Naive thymus-derived CD4-positive, alpha-beta T cell (primary cell): Measurements from ENCODE around the gene TMEM212. TPM values are rescaled to one million over a fixed set of nuclear protein-coding genes. Genes with fewer than 3 reads are reported as not detected.

Experiments used
- ATAC-seq: fragments of 150-1000 bp; cut with Tn5 transposase; 2 replicates; pipeline ENCODE4 v1.10.0; 2021; ENCODE audit warnings: mild to moderate bottlenecking, moderate library complexity
- CTCF ChIA-PET: fragments of 350-600 bp; sonication (Branson Sonifier 250); formaldehyde crosslinking; loops from one replicate; lab custom pipeline; 2021; ENCODE audit warnings: antibody characterized with exemption; lab: Charles Lee
- POLR2A ChIA-PET: fragments of 350-600 bp; sonication (Branson Sonifier 250); formaldehyde crosslinking; loops from one replicate; lab custom pipeline; 2021; ENCODE audit warnings: antibody characterized with exemption, inconsistent platforms; lab: Charles Lee
- DNase-seq, 9 donors: peaks; one replicate each; pipeline versions ENCODE4 v3.0.0 to v3.0.0-alpha.2; 2020 to 2022; ENCODE audit warnings: mixed read lengths in 1 of 9
- H3K27ac ChIP-seq: one replicate; pipeline ENCODE4 v1.7.0; 2013; ENCODE audit warnings: mild to moderate bottlenecking, low read depth, low read length, moderate library complexity
- H3K27me3 ChIP-seq, 2 donors: one replicate each; pipeline ENCODE4 v1.7.0; 2013; ENCODE audit warnings: low read length in 2 of 2, mild to moderate bottlenecking in 2 of 2, moderate library complexity in 2 of 2; ENCODE audit not compliant: control insufficient read depth in 2 of 2, insufficient read depth in 2 of 2
- H3K36me3 ChIP-seq, 3 experiments: 1 replicate in 2 of 3; 2 replicates in 1 of 3; pipeline ENCODE4 v1.7.0; 2013; ENCODE audit warnings: low read length in 3 of 3, mild to moderate bottlenecking in 3 of 3, moderate library complexity in 1 of 3; ENCODE audit not compliant: insufficient read depth in 3 of 3, control insufficient read depth in 2 of 3
- H3K4me1 ChIP-seq, 2 donors: one replicate each; pipeline ENCODE4 v1.7.0; 2013; ENCODE audit warnings: low read length in 2 of 2, mild to moderate bottlenecking in 2 of 2, moderate library complexity in 1 of 2; ENCODE audit not compliant: control insufficient read depth in 2 of 2, insufficient read depth in 2 of 2
- H3K4me3 ChIP-seq: 2 replicates; pipeline ENCODE4 v1.7.0; 2013; ENCODE audit warnings: mild to moderate bottlenecking, low read length
- H3K9me3 ChIP-seq, 3 experiments: 1 replicate in 2 of 3; 2 replicates in 1 of 3; pipeline ENCODE4 v1.7.0; 2013; ENCODE audit warnings: low read length in 3 of 3; ENCODE audit not compliant: control insufficient read depth in 2 of 3
- H3K27ac Mint-ChIP-seq, 9 donors: one replicate each; pipeline ENCODE4 v1.8.0; 2020 to 2022; ENCODE audit warnings: mixed read lengths in 9 of 9, mild to moderate bottlenecking in 8 of 9, moderate library complexity in 5 of 9, inconsistent platforms in 2 of 9
- H3K27me3 Mint-ChIP-seq, 5 donors: one replicate each; pipeline ENCODE4 v1.8.0; 2021 to 2022; ENCODE audit warnings: mixed read lengths in 5 of 5, mild to moderate bottlenecking in 1 of 5
- H3K36me3 Mint-ChIP-seq, 5 donors: one replicate each; pipeline ENCODE4 v1.8.0; 2020 to 2022; ENCODE audit warnings: mixed read lengths in 5 of 5, mild to moderate bottlenecking in 3 of 5, inconsistent platforms in 1 of 5
- H3K4me1 Mint-ChIP-seq, 7 donors: one replicate each; pipeline ENCODE4 v1.8.0; 2020 to 2022; ENCODE audit warnings: mixed read lengths in 7 of 7, mild to moderate bottlenecking in 3 of 7, inconsistent platforms in 1 of 7
- H3K4me3 Mint-ChIP-seq, 10 donors: one replicate each; pipeline ENCODE4 v1.8.0; 2020 to 2022; ENCODE audit warnings: mild to moderate bottlenecking in 10 of 10, mixed read lengths in 10 of 10, moderate library complexity in 6 of 10, inconsistent platforms in 2 of 10
- H3K9me3 Mint-ChIP-seq, 11 donors: one replicate each; pipeline ENCODE4 v1.8.0; 2020 to 2022; ENCODE audit warnings: mixed read lengths in 11 of 11, mild to moderate bottlenecking in 4 of 11, inconsistent platforms in 1 of 11, moderate library complexity in 1 of 11
- intact Hi-C, 2 donors: fragments of 100-400 bp; cut with micrococcal nuclease; formaldehyde crosslinking; loops; one replicate each; pipeline ENCODE4 v1.15.1; 2023
- polyA plus RNA-seq, 2 donors: library from polyadenylated mRNA; unstranded; fragments of 300-500 nt; fragmentation: Illumina TruSeq; gene quantifications; one replicate each; pipeline ENCODE4 v1.2.3, GENCODE V29; 2021
- total RNA-seq, 6 experiments: library from RNA in 5 of 6; stranded (reverse) in 5 of 6; gene quantifications; 1 replicate in 5 of 6; 2 replicates in 1 of 6; pipeline ENCODE4 v1.2.3 and lab custom pipeline; 2021 to 2026

The TMEM212 gene
- total and polyA plus RNA-seq, 7 experiments from 2014 or later: not detected

DNA sequence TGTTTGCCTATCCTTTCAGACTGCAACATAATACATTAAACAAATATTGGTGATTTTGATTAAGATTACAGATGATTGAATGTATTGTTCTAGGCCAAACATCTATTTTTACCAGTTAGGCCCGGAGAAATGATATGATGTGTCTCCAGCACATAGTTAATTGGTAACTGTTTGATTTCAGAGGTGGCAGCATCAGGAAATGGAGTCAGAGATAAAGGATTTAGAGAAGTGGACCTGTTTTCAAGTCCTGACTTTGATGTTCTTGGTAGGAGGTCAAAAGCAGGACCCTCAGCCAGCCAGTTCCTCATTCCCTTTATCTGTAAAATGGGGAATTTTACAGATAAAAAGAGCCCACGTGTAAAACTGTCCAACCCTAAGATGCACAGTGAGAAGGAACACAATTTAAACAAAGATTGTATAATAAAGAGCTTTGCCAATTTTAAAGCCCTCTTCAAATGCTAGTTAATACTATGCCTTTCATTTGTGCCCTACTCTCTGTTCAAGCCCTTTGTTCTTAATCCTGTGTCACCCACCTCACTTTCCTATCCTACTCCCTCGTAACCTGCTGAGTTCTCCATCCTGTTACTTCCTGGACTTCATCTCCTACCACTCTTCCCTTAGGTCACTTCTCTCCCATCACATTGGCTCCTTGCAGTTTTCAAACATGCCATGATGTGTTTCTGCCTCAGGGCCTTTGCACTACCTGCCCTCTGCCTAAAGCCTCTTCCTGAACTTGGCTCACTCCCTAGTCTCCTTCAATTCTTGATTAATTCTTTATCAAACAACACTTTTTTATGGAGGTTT, 2.5 kb downstream of the TMEM212 start:
- Histone ChIP-seq H3K4me3 (no peak overlapping the region), H3K27me3 (no peaks in the 10 kb centered on the region), H3K27ac (no peak overlapping the region), H3K36me3 (no peaks in the 10 kb centered on the region), H3K9me3 (no peaks in the 10 kb centered on the region), H3K4me1 (no peaks in the 10 kb centered on the region)
- POLR2A ChIA-PET: no interaction called here
- ATAC-seq (no peak), DNase-seq (no peak)
- Mint-ChIP-seq H3K4me1 (peaks cover 0 to 17% (median 5%) of the 10 kb centered on the region in 7 donors), H3K4me3 (no peak overlapping the region), H3K9me3 (peaks cover 0 to 10% (median 0%) of the 10 kb centered on the region in 11 donors), H3K27me3 (peaks cover 0 to 19% (median 5%) of the 10 kb centered on the region in 5 donors), H3K27ac (no peak overlapping the region), H3K36me3 (peaks cover 0 to 5% (median 0%) of the 10 kb centered on the region in 5 donors)
- intact Hi-C loops: no loop called here
- CTCF ChIA-PET: no interaction called here

DNA sequence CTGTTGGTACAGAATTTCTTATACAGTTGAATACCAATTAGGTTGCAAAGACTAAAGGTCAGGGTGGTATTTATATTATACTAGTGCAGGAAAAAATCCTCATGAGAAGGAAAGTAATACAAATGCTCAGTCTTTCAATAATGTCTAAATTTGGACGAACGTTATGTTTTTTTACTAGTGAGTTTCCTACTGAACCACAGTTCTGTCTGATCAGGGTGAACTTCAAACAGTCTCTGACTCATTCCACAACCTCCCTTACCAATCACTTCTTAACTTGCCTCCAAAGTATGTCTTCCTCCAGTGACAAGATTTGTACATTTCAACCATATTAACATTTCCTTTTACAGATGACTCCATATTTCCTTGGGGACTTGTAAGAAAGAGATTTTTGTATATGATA, 3.4 kb downstream of the TMEM212 start:
- Histone ChIP-seq H3K4me1 (no peaks in the 10 kb centered on the region), H3K4me3 (no peak overlapping the region), H3K9me3 (no peaks in the 10 kb centered on the region), H3K27me3 (no peaks in the 10 kb centered on the region), H3K36me3 (no peaks in the 10 kb centered on the region), H3K27ac (no peak overlapping the region)
- Mint-ChIP-seq H3K27me3 (peaks cover 0 to 13% (median 8%) of the 10 kb centered on the region in 5 donors), H3K9me3 (peaks cover 0 to 10% (median 0%) of the 10 kb centered on the region in 11 donors), H3K4me3 (peak overlapping the region in 1 of 10 donors; percentile 4), H3K27ac (no peak overlapping the region), H3K4me1 (peaks cover 0 to 17% (median 5%) of the 10 kb centered on the region in 7 donors), H3K36me3 (peaks cover 0 to 5% (median 0%) of the 10 kb centered on the region in 5 donors)
- CTCF ChIA-PET: no interaction called here
- intact Hi-C loops: no loop called here
- ATAC-seq (peak; percentile 42), DNase-seq (peak in 1 of 9 donors; percentile 2)
- POLR2A ChIA-PET: no interaction called here

DNA sequence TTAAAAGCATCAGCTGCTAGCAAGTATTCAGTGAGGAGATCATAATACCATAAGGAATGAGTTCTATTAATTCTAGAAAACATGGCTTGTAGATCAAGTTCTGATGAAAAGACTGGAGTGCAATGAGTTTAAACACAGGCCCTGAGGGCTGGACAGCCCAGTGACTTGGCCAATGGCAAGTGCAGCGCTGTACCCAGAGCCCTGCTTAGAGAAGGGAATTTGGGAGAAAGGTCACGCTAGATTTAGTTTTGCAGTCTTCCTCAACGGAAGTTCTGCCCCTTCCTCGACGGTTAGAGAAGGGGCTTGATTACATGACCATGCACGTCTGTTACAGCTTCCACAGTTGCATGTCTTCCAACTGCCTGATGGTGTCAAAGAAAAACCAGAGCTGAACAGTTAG, 4.0 kb downstream of the TMEM212 start:
- CTCF ChIA-PET: no interaction called here
- Mint-ChIP-seq H3K4me1 (peaks cover 0 to 17% (median 5%) of the 10 kb centered on the region in 7 donors), H3K4me3 (no peak overlapping the region), H3K27ac (no peak overlapping the region), H3K27me3 (peaks cover 0 to 10% (median 8%) of the 10 kb centered on the region in 5 donors), H3K36me3 (peaks cover 0 to 5% (median 0%) of the 10 kb centered on the region in 5 donors), H3K9me3 (peaks cover 0 to 10% (median 0%) of the 10 kb centered on the region in 11 donors)
- DNase-seq (no peak), ATAC-seq (no peak)
- H3K36me3 ChIP-seq: no peaks in the 10 kb centered on the region
- no peaks in the 10 kb centered on the region for H3K27me3 ChIP-seq
- intact Hi-C loops: no loop called here
- no peak overlapping the region for H3K4me3 ChIP-seq
- POLR2A ChIA-PET: no interaction called here
- H3K27ac ChIP-seq: no peak overlapping the region
- no peaks in the 10 kb centered on the region for H3K9me3 ChIP-seq
- no peaks in the 10 kb centered on the region for H3K4me1 ChIP-seq

DNA sequence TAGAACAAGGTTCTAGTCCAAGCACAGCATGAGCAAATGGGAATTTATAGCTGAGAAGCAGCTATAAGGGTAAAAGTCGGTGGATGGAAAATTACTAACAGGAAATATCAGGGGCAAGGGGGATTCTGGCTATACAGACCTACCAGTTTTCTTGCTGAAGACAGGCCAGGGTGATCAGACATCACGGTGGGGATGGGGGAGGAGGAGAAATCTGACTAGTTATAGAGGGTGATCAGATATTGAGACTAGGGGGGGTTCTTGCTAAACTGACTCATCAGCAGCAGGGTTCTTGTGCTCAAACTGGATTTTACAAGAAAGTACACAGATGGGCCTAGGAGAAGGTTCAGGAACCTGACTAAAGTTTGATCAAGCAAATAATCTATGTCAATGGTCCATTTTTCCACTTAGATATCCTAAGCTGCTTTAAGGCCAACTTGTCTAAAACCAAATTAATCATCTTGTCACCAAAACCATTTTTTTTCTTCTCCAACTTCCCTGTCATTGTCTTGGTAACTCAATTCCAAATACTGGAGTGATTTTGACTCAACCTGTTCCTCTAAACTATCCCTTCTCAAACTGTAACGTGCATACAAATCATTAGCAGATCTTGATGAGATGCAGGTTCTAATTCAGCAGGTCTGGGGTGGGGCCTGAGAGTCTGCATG, 4.6 kb downstream of the TMEM212 start:
- Mint-ChIP-seq H3K9me3 (peaks cover 0 to 10% (median under 1%) of the 10 kb centered on the region in 11 donors), H3K36me3 (peaks cover 0 to 5% (median 0%) of the 10 kb centered on the region in 5 donors), H3K4me1 (peaks cover 0 to 17% (median 5%) of the 10 kb centered on the region in 7 donors), H3K27ac (no peak overlapping the region), H3K27me3 (peaks cover 4 to 14% (median 10%) of the 10 kb centered on the region in 5 donors), H3K4me3 (no peak overlapping the region)
- Histone ChIP-seq H3K27me3 (no peaks in the 10 kb centered on the region), H3K4me3 (no peak overlapping the region), H3K27ac (no peak overlapping the region), H3K9me3 (no peaks in the 10 kb centered on the region), H3K36me3 (no peaks in the 10 kb centered on the region), H3K4me1 (no peaks in the 10 kb centered on the region)
- ChIA-PET CTCF (no interaction called here), POLR2A (no interaction called here)
- intact Hi-C loops: no loop called here
- DNase-seq: no peak
- ATAC-seq: no peak

DNA sequence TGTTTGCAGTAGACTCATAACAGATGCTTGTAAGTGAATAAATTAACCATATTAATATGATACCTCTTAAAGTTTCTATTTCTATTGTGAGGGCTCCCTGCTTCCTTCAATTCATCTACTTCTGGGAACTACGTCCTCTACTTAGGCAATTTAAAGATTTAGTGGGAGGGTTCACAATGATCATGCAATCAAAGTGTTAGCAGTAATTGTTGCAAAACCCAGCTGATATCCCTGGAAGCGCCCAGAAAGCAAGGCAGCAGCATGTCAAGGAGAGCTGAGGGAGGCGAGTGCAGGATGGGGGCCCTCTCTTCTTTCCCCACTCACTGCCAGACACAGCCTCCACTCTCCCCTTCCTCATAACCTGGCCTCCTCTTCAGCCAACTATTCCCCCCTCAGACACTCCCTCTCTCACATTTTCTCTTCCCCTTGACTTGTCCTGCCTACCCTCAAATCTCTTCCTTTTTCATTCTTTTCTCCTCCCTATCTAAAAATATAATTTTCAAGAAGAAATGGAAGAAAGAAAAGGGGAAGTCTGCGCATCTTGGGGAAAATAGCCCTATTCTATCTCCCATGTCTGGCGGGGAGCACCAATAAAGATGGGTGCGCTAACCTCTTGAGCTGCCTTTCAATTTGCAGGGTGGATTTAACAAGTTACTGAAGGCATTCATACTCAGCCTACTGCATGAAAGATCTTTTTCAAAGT, 6.6 kb downstream of the TMEM212 start:
- no peaks in the 10 kb centered on the region for H3K27me3 ChIP-seq
- Mint-ChIP-seq H3K27ac (no peak overlapping the region), H3K4me1 (peaks cover 0 to 17% (median 5%) of the 10 kb centered on the region in 7 donors), H3K4me3 (no peak overlapping the region), H3K36me3 (peaks cover 0 to 5% (median 0%) of the 10 kb centered on the region in 5 donors), H3K27me3 (peaks cover 7 to 22% (median 13%) of the 10 kb centered on the region in 5 donors), H3K9me3 (peaks cover 3 to 22% (median 10%) of the 10 kb centered on the region in 11 donors)
- ATAC-seq (no peak), DNase-seq (no peak)
- H3K27ac ChIP-seq: no peak overlapping the region
- ChIA-PET CTCF (no interaction called here), POLR2A (no interaction called here)
- intact Hi-C loops: no loop called here
- H3K4me1 ChIP-seq: no peaks in the 10 kb centered on the region
- H3K9me3 ChIP-seq: no peaks in the 10 kb centered on the region
- no peaks in the 10 kb centered on the region for H3K36me3 ChIP-seq
- H3K4me3 ChIP-seq: no peak overlapping the region

DNA sequence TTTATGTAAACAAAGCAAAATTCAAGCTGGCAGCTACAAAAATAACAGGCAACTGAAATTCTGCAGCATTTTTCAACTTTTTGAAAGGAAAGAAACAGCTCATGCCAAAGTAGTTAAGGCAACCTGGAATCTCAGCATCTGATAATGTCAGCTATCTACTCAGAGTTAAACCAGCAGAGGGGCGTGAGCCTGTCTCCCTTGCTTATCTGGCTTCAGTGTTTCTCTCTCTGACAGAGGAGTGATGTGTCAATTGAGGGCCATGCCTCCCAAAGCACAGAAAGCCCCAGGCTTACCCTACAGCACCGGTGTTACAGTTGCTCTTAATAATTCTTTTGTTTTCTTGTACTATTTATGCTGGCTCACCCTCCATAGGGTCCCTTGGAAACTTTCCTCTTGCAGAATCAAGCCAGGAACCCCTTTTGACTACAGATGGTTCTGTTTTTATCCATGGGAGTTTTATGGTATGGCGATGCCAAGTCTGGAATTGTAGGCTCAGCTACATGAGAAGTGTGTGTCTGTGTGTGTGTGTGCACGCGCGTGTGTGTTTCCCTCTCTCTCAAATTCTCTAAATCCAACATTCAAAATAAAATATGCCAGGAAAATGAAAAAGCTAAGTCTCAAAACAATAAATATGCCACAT, 7.3 kb downstream of the TMEM212 start:
- POLR2A ChIA-PET: no interaction called here
- no peak overlapping the region for H3K4me3 Mint-ChIP-seq

More for the DNA sequence above, 7.3 kb downstream of the TMEM212 start:
- Mint-ChIP-seq H3K27ac (no peak overlapping the region), H3K9me3 (peaks cover 3 to 22% (median 10%) of the 10 kb centered on the region in 11 donors), H3K4me1 (peaks cover 0 to 17% (median 5%) of the 10 kb centered on the region in 7 donors), H3K36me3 (peaks cover 0 to 5% (median 0%) of the 10 kb centered on the region in 5 donors), H3K27me3 (peaks cover 7 to 22% (median 13%) of the 10 kb centered on the region in 5 donors)
- Histone ChIP-seq H3K27ac (no peak overlapping the region), H3K9me3 (no peaks in the 10 kb centered on the region), H3K4me3 (no peak overlapping the region), H3K27me3 (no peaks in the 10 kb centered on the region), H3K36me3 (no peaks in the 10 kb centered on the region), H3K4me1 (no peaks in the 10 kb centered on the region)
- no peak for DNase-seq
- CTCF ChIA-PET: no interaction called here
- no peak for ATAC-seq
- intact Hi-C loops: no loop called here
